OCI-LY3 (cell line): ENCODE results near the gene NACA2.

Experiments used
- EZH2phosphoT487 ChIP-seq: fragments of 200-600 bp; shearing (Covaris generic); IDR thresholded peaks from 2 replicates; pipeline ENCODE4 v1.6.1; 2018; ENCODE audit warnings: antibody characterized with exemption, mixed run types, low read depth
- TF ChIP-seq, protein P1 (sequence below): fragments of 200-600, 300-600 bp; sonication (generic); IDR thresholded peaks from 2 replicates; pipeline ENCODE4 v1.5.1; 2014; ENCODE audit warnings: antibody characterized with exemption, low read length, low read depth

DNA sequence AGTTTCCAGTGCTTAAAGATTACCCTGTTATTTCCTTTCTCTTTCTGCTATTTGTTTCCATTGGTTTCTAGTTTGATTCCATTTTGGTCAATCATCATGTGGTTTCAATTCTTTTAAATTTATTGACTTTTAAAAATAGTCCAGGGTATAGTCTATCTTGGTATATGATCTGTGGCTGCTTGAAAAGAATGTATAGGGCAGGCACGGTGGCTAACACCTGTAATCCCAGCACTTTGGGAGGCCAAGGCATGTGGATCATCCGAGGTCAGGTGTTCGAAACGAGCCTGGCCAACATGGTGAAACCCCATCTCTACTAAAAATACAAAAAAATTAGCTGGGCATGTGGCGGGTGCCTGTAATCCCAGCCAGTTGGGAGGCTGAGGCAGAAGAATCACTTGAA is 34.5 kb upstream of the NACA2 start:
- TF ChIP-seq, protein P1, sequence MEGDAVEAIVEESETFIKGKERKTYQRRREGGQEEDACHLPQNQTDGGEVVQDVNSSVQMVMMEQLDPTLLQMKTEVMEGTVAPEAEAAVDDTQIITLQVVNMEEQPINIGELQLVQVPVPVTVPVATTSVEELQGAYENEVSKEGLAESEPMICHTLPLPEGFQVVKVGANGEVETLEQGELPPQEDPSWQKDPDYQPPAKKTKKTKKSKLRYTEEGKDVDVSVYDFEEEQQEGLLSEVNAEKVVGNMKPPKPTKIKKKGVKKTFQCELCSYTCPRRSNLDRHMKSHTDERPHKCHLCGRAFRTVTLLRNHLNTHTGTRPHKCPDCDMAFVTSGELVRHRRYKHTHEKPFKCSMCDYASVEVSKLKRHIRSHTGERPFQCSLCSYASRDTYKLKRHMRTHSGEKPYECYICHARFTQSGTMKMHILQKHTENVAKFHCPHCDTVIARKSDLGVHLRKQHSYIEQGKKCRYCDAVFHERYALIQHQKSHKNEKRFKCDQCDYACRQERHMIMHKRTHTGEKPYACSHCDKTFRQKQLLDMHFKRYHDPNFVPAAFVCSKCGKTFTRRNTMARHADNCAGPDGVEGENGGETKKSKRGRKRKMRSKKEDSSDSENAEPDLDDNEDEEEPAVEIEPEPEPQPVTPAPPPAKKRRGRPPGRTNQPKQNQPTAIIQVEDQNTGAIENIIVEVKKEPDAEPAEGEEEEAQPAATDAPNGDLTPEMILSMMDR: no peak
- TF ChIP-seq EZH2phosphoT487: no peak
